ENCODE results near the gene SLC49A4.

GRCh38 chr3:122927726-122928125, 132.9 kb downstream of the SLC49A4 start:
- TF ChIP-seq CTCF (IDR thresholded peaks at IDR 0.05) (no peak), POLR2A (IDR thresholded peaks at IDR 0.05) (no peak)
